ENCODE data around the gene RPS4Y1.
A peak's percentile ranks its signal among the peaks of the same experiment; 100 is the strongest.
"Not testable (repeated sequence)": the region's sequence is repeated elsewhere in the genome, so short reads cannot be mapped to it uniquely, and the experiment has no call there.

Gene RPS4Y1

DNA sequence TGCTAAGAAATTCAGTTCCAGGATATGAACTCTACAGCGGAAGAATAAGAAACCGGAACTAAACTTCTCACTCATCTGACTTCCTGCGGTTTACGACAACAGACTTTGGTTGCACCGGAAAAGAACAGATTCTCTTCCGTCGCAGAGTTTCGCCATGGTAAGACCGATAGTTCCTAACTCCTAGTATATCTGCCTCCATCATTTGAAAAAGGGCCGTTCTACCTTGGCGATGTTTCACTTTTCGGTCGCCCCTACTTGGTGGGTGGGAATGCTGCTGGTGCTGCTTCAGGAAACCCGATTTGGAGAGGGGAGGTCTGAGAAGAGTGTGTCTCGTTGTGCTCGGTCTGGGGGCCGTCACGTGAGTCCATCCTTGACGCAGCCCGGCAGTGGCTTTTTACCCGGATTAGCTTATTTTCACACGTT lies at the start of gene RPS4Y1:
Gene RPS4Y1, plus strand, starts transcription at position 132 of the 423 bp plus-strand sequence. Its CDS starts 23 bp downstream, at position 155.
- DNase-seq: peak; percentile 80

DNA sequence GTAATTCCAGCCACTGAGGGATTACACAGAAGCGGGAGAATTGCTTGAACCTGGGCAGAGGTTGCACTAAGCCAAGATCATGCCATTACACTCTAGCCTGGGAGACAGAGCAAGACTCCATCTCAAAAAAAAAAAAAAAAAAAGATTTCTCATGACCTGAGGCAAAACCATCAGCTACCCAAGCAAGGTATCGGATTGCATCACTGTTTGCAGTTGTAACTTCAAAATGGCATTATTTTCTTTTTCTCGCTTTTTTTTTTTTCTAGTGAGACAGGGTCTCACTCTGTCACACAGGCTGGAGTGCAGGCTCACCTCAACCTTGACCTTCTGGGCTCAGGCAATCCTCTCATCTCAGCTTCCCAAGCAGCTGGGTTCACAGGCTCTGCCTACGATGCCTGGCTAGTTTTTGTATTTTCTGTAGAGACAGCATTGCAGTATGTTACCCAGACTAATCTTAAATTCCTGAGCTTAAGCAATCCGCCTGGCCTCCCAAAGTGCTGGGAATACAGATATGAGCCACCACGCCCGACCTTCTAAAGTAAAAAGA lies 44.4 kb upstream of the RPS4Y1 start:
- no peak for DNase-seq

DNA sequence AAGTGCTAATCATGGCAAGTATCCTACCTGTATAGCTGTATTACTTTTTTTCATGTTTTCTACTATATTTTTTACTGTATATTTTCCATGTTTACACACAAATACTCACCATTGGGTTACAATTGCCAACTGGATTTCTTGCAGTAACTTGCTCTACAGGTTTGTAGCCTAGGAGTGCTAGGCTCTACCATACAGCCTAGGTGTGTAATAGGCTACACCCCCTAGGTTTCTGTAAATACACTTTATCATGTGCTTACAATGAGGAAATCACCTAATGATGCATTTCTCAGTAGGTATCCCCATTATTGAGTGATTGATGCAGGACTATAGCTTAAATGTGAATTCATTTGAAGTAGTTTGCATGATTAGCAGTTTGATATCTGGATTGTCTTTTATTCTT lies 43.4 kb upstream of the RPS4Y1 start:
- no peak for DNase-seq

DNA sequence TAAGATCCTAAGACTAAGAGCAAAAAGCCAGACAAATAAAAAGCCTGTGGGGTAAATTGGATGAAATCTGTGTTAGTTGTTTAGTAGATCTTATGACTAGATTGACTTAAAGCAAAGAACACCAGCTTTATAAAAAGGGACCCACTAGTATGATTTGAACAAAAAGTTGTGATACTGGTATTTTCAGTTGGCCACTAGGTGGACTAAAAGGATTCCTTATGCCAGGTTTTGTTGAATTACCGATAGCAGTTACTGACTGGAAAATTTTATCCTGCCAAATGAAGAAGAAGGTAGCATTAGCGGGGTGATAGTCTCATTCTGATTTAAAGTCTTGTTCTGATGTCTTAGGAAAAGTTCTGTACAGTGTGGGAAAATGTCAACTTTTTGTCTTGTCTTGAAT lies 41.2 kb upstream of the RPS4Y1 start:
- peak; percentile 4 for DNase-seq

DNA sequence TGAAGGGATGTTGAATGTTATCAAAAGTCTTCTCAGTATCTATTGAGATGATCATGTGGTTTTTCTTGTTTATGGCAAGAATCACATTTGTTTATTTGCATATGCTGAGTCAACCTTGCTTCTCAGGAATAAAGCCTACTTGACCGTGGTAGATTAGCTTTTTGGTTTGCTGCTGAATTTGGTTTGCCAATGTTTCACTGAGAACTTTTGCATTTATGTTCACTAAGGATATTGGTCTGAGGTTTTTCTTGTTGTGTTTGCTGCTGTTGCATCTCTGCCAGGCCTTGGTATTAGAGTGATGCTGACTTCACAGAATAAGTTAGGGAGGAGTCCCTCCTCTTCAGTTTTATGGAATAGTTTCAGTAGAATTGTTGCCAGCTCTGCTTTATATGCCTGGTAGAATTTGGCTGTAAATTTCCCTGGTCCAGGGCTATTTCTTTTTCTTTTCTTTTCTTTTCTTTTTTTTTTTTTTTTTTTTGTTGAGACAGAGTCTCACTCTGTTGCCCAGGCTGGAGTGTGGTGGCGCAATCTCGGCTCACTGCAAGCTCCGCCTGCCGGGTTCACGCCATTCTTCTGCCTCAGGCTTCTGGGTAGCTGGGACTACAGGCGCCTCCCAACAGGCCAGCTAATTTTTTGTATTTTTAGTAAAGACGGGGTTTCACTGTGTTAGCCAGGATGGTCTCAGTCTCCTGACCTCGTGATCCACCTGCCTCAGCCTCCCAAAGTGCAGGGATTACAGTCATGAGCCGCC lies 24.1 kb upstream of the RPS4Y1 start:
- DNase-seq: not testable (repeated sequence)

DNA sequence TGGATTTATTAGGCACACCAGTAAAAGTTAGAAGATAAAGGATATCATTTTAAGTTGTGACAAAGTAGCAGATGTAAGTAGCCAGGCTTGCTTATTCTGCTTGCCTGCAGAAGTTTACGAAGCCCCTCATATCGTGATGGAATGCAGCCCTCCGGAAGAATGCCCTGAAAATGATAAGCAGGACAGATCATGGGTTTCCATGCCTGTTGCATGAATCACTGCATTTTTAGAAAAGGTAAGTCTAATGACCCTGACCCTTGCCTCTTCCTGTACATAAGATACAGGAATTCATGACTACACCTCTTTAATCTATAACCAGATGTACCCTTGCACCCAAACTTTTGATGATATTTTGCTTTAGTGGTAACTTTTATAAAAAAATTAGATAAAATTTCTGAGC lies 16.9 kb upstream of the RPS4Y1 start:
- DNase-seq: no peak

DNA sequence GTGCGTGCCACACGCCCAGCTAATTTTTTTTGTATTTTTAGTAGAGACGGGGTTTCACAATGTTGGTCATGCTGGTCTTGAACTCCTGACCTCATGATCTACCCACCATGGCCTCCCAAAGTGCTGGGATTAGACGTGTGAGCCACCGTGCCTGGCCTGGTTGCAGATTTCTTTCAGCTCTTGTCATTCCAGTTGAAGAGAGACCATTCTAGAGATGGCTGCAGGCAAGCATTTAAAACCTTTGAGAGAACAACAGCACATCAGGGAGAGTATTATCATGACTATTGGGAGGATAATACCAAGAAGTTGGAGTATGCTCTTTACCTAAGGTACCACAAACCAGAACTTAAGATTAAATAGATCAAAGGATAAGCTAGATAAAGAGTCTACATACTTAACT lies 12.9 kb upstream of the RPS4Y1 start:
- DNase-seq: no peak

DNA sequence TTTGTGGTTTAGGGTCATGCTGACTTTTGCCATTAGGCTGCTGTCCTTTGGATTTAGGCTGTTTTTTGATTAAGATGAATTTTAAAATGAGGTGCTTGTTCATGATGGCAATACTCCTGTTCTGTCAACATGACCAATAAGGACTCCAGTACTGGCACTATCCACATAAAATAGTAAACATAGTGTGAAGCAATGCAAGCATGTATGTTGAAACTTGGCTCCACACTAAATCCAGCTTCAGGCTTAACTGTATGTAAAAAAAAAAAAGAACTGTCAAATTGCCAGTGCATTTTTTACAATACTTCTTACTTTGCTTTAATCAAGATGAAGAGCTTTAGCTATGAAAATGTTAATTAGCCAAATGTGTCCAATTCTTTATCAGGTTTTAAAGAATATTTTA lies 6.2 kb upstream of the RPS4Y1 start:
- DNase-seq: peak; percentile 33

DNA sequence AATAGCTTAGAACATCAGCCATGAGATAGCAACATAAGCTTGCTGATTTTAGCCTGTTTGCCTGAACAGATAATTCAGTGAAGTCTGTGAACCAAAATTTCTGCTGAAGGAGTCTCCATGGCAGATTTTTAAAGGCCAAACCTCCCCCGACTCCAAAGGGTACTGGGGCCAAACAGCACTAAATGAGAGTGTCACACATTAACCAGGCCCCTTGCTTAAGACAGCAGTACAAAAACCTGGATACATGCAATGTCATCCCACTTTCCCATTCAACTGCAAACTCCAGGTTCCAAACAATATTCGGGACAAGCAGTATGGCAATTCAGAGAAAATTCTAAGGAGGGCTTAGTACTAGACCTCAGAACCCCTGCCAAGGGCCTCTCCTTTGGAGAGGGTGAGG lies 4.3 kb upstream of the RPS4Y1 start:
- no peak for DNase-seq

DNA sequence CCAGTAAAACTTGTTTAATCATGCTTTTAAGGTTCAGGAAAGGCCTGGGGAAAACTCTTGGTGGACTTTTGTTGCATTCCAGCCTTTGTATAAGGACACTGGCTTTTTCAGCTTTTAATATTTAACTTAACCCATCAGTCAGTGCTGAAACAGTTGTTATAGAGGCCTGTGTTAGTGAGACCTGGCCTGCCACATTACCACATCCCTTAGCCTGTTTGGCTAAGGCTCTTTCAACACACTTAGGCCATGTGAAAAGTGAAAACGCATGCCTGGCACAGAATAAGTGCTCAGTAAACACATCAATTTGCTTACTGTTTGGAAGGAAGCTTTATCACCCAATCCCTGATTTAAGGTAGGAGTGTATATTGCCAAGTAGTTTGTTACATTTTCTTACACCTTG lies 3.5 kb upstream of the RPS4Y1 start:
- DNase-seq: no peak

DNA sequence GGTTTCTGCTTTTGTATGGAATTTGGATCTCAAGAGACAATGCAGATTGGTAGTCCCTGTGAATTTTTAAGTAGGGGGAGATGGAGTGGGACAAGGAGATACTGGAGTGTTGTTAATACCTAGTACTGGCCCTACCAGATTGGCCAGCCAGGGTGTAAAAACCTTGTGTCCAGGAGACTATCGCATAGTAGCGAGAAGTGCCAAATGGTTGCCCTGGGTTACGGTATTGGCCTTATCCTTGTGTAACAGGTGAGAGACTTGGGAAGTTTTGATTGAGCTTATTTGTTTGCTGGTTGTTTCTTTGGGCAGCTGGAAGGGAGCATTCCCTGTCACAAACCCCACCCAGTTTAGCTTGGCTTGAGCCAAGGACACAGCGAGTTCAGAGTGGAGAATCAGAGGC lies 5.4 kb downstream of the RPS4Y1 start:
- DNase-seq: no peak

DNA sequence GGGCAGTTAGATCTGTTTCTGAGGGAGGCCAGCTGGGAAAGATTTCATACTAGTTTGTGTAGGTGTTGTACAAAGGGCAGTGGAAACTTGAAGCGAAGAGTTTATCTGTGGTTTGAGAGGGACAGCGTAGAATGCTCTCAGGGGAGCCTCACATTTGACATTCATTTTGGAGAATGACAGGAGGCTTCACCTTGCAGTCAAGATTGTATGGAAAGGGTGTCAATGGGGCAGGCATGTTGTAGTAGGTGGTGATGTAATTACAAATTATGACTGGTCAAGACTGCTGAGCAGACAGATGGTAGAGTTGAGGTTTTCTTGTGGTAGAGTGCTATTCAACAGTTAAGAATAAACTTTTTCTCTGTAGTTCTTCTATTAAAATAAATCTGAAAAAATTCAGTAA lies 7.0 kb downstream of the RPS4Y1 start:
- DNase-seq: no peak

DNA sequence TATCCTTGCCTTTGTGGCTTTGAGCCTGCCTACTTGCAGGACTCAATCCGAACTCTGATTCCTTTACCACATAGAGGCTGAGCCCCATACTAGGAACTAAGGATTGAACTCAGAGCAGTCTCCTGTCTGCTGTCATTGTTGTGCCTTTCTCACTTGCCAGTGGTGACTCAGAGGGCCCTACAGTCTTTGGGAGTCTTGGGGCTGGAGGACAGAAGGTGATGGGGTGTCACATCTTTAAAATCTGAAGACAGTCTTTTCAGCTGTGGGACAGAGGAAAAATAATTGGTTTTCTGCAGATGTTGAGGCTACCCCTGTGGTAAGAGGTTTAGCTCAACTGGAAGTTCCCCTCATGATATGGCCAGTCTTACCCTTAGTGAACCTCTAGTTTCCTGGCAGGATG lies 8.0 kb downstream of the RPS4Y1 start:
- DNase-seq: no peak

DNA sequence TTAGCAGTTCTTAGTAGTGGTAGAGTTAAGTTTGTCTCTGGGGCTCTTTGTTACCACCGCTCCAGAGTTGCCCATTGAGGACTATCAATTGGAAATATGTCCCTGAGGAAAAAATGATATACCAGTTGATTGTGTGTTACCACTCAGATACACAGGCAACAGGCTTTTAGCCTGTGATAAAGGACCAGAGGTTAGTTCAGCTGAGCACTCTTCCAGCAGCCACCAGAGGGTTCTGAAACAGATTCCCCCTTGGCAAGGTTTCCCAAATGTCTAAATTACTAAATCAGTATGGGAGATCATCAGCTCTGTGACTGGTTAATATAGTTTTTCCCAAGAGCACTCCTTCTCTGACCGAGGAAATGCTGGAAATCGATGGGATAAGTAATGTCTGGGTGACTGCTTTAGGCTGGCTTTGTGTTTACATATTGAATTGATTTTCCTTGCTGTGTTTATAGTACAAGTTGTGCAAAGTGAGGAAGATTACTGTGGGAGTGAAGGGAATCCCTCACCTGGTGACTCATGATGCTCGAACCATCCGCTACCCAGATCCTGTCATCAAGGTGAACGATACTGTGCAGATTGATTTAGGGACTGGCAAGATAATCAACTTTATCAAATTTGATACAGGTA lies 12.9 kb downstream of the RPS4Y1 start:
- no peak for DNase-seq

DNA sequence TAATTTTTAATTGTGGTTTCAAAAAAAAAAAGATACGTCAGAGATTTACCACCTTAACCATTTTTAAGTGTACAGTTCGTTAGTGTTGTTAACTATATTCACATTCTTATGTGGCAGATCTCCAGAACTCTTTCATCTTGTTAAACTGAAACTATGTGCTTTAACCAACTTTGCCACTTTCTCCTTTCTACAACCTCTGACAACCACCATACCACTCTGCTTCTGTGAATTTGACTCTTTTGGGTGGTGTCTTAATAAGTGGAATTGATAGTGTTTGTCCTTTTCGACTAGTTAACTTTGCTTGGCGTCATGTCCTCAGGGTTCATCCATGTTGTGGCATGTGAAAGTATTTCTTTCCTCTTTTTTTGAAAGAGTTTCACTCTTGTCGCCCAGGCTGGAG lies 15.7 kb downstream of the RPS4Y1 start:
- peak; percentile 45 for DNase-seq

DNA sequence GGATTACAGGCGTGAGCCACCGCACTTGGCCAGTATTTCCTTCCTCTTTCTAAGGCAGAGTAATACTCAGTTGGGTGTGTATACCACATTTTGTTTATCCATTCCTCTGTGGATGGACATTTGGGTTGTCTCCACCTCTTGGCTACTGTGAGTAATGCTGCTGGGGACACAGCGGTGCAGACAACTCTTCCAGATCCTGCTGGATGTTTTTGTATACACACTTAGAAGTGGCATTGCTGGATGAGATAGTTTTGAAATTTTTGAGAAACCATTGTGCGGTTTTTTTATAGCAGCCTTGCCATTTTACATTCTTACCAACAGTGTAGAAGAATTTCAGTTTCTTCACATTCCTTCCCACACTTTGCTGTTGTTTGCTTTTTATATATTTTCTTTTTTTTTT lies 16.3 kb downstream of the RPS4Y1 start:
- peak; percentile 65 for DNase-seq

DNA sequence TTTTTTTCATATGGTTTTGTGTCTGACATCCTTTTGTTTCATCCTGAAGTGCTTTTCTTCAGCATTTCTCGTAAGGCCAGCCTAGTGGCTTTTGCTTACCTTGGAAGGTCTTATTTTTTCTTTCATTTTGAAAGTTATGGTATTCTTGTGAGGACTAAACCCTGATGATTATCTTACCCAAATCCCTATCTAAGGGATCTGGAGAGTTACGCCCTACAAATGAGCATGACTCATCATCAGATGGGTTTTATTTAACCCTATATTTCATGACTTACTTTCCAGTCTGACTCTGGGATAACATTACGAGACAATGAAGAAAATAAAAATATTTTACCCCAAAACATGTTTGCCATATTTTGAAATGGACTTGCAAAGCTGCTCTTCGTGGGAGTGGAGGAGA lies 18.4 kb downstream of the RPS4Y1 start:
- no peak for DNase-seq

DNA sequence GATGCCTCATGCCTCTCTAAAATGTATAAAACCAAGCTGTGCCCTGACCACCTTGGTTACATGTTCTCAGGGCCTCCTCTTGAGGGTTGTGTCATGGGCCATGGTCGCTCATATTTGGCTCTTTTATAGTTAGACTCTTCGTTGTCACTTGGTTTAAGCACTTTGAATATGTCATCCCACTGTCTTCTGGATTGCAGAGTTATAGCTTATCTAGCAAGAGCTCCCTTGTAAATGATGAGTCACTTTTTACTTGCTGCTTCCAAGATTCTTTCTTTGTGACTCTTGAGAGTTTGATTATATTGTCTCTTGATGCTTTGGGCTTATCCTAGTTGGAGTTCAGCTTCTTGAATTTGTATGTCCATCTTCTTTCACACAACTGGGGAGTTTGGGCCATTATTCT lies 19.1 kb downstream of the RPS4Y1 start:
- DNase-seq: no peak

DNA sequence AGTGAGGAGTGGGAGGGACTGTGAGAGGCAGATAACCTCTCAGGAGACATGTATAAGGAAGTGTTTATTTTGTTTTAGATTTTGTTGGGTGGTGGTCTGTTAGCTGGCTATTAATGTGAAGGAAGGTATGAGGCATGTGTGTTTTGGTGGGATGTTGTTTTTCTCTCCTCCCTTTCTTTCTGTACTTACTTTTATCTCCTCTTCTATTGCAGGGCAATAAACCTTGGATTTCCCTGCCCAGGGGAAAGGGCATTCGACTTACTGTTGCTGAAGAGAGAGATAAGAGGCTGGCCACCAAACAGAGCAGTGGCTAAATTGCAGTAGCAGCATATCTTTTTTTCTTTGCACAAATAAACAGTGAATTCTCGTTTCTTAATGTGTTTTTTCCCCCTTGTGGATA lies 25.2 kb downstream of the RPS4Y1 start:
- DNase-seq: no peak

DNA sequence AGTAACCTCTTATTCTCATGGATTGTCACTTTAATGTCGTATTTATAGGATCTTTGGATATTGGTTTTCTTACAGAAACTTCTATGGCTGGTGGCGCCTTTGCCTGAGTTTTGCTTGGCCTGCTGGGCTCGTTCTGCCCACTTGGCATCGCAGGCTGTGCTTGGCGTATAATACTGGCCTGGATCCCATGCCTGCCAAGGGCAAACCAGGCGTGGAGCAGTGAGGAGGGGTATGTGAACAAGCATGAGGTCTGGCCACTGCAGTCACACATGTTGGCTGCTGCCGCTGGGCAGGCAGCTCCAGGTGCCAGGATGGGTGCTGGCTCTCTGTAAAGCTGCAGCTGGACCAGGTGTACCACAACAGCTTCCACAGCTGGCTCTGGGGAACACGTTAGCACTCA lies 26.1 kb downstream of the RPS4Y1 start:
- DNase-seq: no peak

DNA sequence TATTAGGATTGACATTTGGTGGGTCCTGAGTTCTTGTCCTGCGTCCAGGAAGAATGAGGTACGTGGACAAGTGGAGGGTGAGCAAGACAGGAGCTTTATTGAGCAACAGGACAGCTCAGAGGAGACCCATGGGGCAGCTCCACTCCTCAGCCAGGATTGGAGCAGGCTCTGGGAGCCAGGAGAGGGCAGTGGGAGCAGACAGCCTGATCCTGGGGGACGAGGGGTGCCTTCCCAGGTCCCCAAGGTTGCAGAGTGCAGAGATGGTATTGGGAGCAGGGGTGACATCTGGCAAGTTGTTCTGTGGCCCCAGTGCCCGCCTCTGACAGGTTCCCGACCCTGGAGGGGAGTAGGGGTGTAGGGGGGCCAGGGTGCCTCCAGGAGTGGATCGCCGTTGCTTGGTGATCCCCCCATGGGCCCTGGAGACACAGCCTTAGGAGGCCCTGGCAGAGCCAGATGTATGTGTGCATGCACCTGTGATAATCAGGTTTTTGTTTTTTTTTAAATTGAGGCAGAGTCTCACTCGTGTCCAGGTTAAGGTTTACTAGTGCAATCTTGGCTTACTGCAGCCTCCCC lies 26.7 kb downstream of the RPS4Y1 start:
- no peak for DNase-seq

DNA sequence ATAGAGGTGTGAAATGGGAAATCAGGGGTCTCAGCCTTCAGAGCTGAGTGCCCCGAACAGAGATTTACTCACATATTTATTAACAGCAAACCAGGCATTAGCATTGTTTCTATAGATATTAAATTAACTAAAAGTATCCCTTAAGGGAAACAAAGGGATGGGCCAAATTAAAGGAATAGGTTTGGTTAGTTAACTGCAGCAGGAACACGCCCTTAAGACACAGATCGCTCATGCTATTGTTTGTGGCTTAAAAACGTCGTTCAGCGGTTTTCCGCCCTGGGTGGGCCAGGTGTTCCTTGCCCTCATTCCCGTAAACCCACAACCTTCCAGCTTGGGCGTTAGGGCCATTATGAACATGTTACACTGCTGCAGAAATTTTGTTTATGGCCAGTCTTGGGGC lies 30.8 kb downstream of the RPS4Y1 start:
- DNase-seq: not testable (repeated sequence)

DNA sequence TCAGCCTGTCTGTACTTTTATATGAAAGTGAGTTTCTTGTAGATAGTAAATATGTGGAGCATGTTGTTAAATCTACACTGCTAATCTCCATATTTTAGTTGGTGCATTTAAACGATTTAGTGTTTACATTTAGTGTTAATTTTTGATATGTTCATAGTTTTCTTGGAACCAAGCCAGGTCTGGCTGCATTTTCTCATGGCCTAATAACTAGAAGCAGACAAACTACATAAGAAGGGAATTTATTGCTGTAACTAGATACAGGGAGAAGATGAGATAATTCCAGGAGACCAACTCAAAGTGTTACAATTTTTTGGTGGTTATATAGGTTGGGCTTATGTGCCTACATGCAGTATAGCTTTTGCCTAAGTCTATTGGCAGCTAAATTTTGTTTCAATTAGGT lies 32.8 kb downstream of the RPS4Y1 start:
- DNase-seq: no peak

DNA sequence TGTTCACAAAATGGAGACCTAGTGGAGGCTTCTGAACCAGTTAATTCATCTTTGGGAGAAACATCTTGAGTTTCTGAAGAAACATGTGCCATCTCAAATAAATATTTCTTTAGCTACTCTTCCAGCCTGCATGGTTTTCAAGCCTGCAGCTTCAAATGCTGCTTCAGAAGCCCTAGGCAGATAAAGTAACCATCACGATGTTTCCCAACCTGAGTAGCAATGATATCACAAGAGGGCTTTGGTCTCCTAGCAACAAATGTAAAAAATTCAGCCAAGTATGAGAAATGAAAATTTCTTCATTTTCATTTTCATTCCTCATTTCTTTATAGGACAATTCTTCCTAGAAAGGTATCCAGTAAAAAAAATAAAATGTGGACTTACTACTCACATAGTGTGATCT lies 42.2 kb downstream of the RPS4Y1 start:
- no peak for DNase-seq

Data from MV-4-11 (cell line).